ENCODE results near the gene C11orf42.

DNA sequence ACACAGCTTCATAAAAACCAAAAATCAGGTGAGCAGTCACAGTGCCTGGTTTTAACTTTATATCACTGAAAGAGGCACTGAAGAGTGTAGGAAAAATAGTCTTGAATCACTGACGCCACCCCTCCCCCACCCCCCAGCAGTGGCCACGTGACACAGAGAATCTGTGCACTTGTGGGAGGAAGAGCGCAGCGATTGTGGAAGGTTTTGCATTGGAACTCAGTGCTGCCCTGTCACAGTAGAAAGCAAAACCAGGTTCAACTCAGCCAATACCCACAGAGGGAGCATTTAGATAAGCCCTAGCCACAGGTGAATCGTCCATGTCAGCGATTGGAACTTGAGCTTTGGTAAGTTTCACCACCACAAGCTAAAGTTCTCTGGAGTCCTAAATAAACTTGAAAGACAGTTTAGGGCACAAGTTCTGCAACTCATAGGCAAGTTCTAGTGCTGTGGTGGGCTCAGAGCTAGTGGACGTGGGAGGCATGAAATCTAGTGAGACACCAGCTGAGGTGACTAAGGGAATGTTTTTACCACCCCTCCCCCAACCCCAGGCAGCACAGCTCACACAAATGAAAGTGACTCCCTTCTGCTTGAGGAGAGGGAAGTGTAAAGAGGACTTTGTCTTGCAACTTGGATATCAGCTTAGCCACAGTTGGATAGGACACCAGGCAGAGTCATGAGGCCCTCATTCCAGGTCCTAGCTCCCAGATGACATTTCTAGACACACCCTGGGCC lies 48.6 kb upstream of the C11orf42 start:
- TF ChIP-seq POLR2AphosphoS5 (IDR thresholded peaks at IDR 0.05) (no peak), EP300 (IDR thresholded peaks at IDR 0.05) (no peak)
- TF ChIP-seq, protein P1, sequence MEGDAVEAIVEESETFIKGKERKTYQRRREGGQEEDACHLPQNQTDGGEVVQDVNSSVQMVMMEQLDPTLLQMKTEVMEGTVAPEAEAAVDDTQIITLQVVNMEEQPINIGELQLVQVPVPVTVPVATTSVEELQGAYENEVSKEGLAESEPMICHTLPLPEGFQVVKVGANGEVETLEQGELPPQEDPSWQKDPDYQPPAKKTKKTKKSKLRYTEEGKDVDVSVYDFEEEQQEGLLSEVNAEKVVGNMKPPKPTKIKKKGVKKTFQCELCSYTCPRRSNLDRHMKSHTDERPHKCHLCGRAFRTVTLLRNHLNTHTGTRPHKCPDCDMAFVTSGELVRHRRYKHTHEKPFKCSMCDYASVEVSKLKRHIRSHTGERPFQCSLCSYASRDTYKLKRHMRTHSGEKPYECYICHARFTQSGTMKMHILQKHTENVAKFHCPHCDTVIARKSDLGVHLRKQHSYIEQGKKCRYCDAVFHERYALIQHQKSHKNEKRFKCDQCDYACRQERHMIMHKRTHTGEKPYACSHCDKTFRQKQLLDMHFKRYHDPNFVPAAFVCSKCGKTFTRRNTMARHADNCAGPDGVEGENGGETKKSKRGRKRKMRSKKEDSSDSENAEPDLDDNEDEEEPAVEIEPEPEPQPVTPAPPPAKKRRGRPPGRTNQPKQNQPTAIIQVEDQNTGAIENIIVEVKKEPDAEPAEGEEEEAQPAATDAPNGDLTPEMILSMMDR (IDR thresholded peaks at IDR 0.05), result no peak

All from stomach (tissue), 4 donors.